Left ventricle myocardium inferior (tissue), 1 donor: Measurements from ENCODE around the gene ROPN1L. TPM values are rescaled to one million over a fixed set of nuclear protein-coding genes. Genes with fewer than 3 reads are reported as not detected.

ENCODE experiments used
- DNase-seq: peaks from one replicate; pipeline ENCODE4 v3.0.0-alpha.2; 2020
- H3K27ac ChIP-seq: fragments of 200-600 bp; replicated peaks from 2 replicates; pipeline ENCODE4 v1.8.0; 2021
- H3K27me3 ChIP-seq: fragments of 200-600 bp; 2 replicates; pipeline ENCODE4 v1.8.0; 2021; ENCODE audit warnings: low read depth
- H3K36me3 ChIP-seq: fragments of 200-600 bp; 2 replicates; pipeline ENCODE4 v1.8.0; 2021
- H3K4me1 ChIP-seq: fragments of 200-600 bp; 2 replicates; pipeline ENCODE4 v1.8.0; 2021
- H3K4me3 ChIP-seq: fragments of 200-600 bp; 2 replicates; pipeline ENCODE4 v1.8.0; 2021; ENCODE audit warnings: mild to moderate bottlenecking, moderate library complexity
- H3K9me3 ChIP-seq: fragments of 200-600 bp; replicated peaks from 2 replicates; pipeline ENCODE4 v1.8.0; 2021
- intact Hi-C: fragments of 100-400 bp; cut with micrococcal nuclease; formaldehyde crosslinking; loops from one replicate; pipeline ENCODE4 v1.11.0; 2022
- total RNA-seq: library from RNA; stranded (reverse); fragmentation: NEBNext Ultra II Directional; extraction: Animal tissue kit (Norgen Biotek cat#: 25700); gene quantifications from one replicate; pipeline ENCODE4 v1.2.1, GENCODE V29; 2021
- TF ChIP-seq, protein P1 (sequence below): fragments of 200-600 bp; IDR thresholded peaks from 2 replicates; pipeline ENCODE4 v1.8.0; 2021; ENCODE audit warnings: antibody characterized with exemption, mild to moderate bottlenecking, borderline replicate concordance
- donor health status: DM: no; HTN: yes; CAD: no; lungs with severe emphysema.

The ROPN1L gene
- total RNA-seq, 1 donor from 2014 or later: 0.38 TPM

DNA sequence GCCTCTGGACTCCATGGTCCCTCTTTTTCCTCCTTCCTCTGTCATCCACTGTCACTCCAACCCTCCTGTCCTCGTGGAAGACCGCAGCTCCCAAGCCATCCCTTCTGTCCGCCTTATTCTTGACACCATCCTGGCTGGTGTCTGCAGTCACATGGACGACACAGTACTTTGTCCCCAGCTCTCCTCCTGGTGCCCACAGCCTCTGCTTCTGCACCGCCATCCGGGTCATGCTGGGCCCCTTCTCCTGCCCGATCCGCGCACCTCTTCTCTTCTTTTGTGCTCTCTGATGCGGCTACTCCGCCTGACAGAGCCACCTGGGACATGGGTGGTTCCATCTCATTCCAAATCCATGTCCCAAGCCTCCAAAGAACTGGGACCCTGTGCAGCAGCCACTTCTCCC lies 22.5 kb downstream of the ROPN1L start:
- intact Hi-C loops: loop anchor here (10.0 kb wide), 1 partner anchor 101 kb away; the partner anchor contains the start of gene ANKRD33B
- TF ChIP-seq, protein P1, sequence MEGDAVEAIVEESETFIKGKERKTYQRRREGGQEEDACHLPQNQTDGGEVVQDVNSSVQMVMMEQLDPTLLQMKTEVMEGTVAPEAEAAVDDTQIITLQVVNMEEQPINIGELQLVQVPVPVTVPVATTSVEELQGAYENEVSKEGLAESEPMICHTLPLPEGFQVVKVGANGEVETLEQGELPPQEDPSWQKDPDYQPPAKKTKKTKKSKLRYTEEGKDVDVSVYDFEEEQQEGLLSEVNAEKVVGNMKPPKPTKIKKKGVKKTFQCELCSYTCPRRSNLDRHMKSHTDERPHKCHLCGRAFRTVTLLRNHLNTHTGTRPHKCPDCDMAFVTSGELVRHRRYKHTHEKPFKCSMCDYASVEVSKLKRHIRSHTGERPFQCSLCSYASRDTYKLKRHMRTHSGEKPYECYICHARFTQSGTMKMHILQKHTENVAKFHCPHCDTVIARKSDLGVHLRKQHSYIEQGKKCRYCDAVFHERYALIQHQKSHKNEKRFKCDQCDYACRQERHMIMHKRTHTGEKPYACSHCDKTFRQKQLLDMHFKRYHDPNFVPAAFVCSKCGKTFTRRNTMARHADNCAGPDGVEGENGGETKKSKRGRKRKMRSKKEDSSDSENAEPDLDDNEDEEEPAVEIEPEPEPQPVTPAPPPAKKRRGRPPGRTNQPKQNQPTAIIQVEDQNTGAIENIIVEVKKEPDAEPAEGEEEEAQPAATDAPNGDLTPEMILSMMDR: no peak
- Histone ChIP-seq H3K27me3 (no peaks in the 10 kb centered on the region), H3K4me1 (peaks cover 27% of the 10 kb centered on the region), H3K4me3 (no peak overlapping the region), H3K27ac (no peak overlapping the region), H3K9me3 (no peaks in the 10 kb centered on the region), H3K36me3 (no peaks in the 10 kb centered on the region)
- DNase-seq: no peak

DNA sequence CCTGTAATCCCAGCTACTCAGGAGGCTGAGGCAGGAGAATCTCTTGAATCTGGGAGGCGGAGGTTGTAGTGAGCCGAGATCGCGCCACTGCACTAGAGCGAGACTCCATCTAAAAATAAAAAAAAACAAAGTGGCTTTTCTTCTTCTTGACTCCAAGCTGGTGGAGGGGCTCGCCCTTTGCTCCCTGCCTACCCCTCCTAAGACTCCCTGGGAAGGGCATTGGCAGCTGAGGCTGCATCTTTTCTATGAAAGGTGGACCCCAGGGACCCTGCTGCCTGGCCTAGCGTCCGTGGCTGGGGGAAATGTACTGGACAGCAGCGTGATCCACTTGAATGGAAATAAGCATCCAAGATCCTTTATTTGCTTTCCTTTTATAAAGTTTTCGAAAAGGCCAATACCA lies 24.0 kb downstream of the ROPN1L start:
- H3K27ac ChIP-seq: no peak overlapping the region
- H3K36me3 ChIP-seq: no peaks in the 10 kb centered on the region
- no peaks in the 10 kb centered on the region for H3K9me3 ChIP-seq
- H3K4me3 ChIP-seq: no peak overlapping the region
- H3K4me1 ChIP-seq: peaks cover 13% of the 10 kb centered on the region
- no peaks in the 10 kb centered on the region for H3K27me3 ChIP-seq
- intact Hi-C loops: loop anchor here (10.0 kb wide), 1 partner anchor 99 kb away; the partner anchor contains the start of gene ANKRD33B
- DNase-seq: no peak
- TF ChIP-seq, protein P1: no peak

DNA sequence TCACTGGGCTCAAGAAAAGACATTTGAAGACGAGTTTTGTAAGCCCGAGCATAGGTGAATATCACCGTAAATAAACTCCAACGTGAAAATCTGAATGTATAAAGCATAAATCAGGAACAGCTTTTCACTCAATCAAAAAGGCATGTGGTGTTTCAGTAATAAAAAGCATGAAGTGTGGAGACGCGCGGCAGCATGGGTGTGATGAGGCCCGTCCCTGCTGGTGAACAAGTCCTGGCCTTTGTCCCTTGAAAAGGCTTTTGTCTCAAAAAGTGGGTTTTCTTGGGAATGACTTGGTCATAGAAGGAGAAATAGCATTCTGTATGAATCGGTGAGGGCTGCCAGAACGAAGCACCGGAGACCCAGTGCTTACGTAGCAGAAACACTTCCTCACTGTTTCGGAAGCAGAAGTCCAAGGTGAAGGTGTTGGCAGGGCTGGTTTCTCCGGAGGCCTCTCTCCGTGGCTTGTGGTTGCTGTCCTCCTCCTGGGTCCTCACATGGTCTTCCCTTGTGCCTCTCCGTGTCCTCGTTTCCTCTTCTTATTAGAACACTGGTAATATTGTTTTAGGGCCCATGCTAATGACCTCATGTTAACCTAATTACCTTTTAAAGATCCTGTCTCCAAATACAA lies 24.9 kb downstream of the ROPN1L start:
- no peak overlapping the region for H3K27ac ChIP-seq
- intact Hi-C loops: loop anchor here (10.0 kb wide), 1 partner anchor 98 kb away; the partner anchor contains the start of gene ANKRD33B
- no peaks in the 10 kb centered on the region for H3K36me3 ChIP-seq
- H3K4me1 ChIP-seq: peaks cover 8% of the 10 kb centered on the region
- TF ChIP-seq, protein P1: no peak
- no peaks in the 10 kb centered on the region for H3K9me3 ChIP-seq
- no peak for DNase-seq
- H3K4me3 ChIP-seq: no peak overlapping the region
- H3K27me3 ChIP-seq: no peaks in the 10 kb centered on the region

DNA sequence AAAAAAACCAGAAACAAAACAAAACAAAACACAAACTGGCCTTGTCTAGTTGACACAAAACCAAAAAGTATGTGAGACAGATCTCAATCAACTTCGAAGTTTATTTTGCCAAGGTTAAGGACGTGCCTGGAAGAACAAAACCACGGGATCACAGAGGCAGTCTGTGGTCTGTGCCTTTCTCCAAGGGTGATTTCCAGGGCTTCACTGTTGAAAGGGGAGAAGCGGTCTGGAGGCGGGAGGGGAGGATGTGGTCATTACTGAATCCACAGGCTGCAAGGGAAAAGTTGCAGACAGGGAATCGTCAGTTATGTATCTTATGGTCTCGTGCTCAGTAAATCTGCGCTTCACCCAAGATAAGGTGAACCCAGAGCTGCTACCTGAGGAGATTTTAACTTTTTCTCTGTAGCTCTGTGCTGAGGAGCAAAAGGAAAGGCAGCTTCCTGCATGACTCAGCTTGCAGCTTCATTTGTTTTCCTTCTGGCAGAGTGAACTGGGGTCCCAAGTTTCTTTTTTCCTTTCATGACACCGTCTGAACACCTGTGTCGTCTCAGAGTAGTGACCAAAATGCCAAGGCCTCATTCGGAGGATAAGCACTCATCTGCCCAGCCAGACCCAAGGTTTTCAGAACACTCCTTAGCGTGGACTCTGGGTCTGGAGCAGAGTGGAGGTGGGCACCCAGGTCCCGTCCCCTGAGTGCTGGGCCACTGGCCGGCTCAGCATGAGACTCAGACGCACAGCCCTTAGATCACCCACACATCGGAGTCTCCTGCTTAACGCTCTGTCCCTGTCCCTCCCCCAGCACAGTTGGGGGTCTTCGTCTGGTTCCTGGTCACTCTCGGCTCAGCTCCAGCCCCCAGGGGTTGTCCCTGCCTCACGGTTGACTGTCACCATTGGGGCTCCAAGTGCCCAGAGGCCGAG lies 25.9 kb downstream of the ROPN1L start:
- no peaks in the 10 kb centered on the region for H3K9me3 ChIP-seq
- peaks cover 8% of the 10 kb centered on the region for H3K4me1 ChIP-seq
- TF ChIP-seq, protein P1: no peak
- intact Hi-C loops: loop anchor here (10.0 kb wide), 1 partner anchor 97 kb away; the partner anchor contains the start of gene ANKRD33B
- no peaks in the 10 kb centered on the region for H3K36me3 ChIP-seq
- no peak for DNase-seq
- H3K4me3 ChIP-seq: no peak overlapping the region
- no peaks in the 10 kb centered on the region for H3K27me3 ChIP-seq
- H3K27ac ChIP-seq: no peak overlapping the region

DNA sequence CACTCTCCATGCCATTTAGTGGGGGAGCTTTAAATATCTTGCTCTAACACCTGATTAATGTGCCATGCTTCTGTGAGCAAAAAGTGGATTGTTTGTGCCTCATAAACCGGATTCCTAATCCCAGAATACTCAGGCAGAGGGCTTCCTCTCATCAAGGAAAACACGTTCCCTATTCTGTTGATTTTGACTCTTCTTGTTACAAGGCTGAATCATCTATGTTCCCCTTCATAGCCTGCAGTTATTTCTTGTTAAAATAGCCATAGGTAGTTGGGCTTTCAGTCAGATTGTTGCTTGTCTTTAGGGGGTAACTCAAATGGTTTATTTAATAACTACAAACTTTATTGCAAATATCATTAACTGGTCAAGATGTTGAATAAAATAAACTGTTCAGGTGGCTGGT lies 26.6 kb downstream of the ROPN1L start:
- H3K9me3 ChIP-seq: no peaks in the 10 kb centered on the region
- TF ChIP-seq, protein P1: no peak
- peaks cover 8% of the 10 kb centered on the region for H3K4me1 ChIP-seq
- H3K36me3 ChIP-seq: no peaks in the 10 kb centered on the region
- no peaks in the 10 kb centered on the region for H3K27me3 ChIP-seq
- DNase-seq: no peak
- intact Hi-C loops: loop anchor here (10.0 kb wide), 1 partner anchor 97 kb away; the partner anchor contains the start of gene ANKRD33B
- H3K27ac ChIP-seq: no peak overlapping the region
- no peak overlapping the region for H3K4me3 ChIP-seq
